HepG2 (cell line): ENCODE results near the gene FAM118B. TPM values are rescaled to one million over a fixed set of nuclear protein-coding genes. Genes with fewer than 3 reads are reported as not detected.

Source experiments
- DNMT3B ChIP-seq: conservative IDR thresholded peaks from 2 replicates; pipeline ENCODE4 v1.6.1; 2016; ENCODE audit warnings: missing biosample characterization, control low read depth
- HNRNPK ChIP-seq: fragments of 200-400 bp; formaldehyde crosslinking; IDR thresholded peaks from 2 replicates; pipeline ENCODE4 v1.6.1; 2018; ENCODE audit warnings: low read length, low read depth, moderate library complexity, mild to moderate bottlenecking; ENCODE audit not compliant: poor library complexity, severe bottlenecking
- IKZF5 ChIP-seq: IDR thresholded peaks from 2 replicates; pipeline ENCODE4 v1.6.1; 2018; ENCODE audit warnings: missing genetic modification reagents, mild to moderate bottlenecking, missing compliant biosample characterization
- KLF16 ChIP-seq, 2 experiments: sonication (generic) in 1 of 2; formaldehyde crosslinking in 1 of 2; IDR thresholded peaks; 2 replicates each; pipeline versions ENCODE4 v1.6.1 to v1.8.0; 2016 to 2023; ENCODE audit warnings: missing genetic modification reagents in 2 of 2, missing compliant biosample characterization in 1 of 2
- MED13 ChIP-seq: sonication (generic); formaldehyde crosslinking; IDR thresholded peaks from 2 replicates; pipeline ENCODE4 v1.5.0; 2020; ENCODE audit warnings: missing genetic modification reagents
- NFE2L1 ChIP-seq: sonication (generic); formaldehyde crosslinking; IDR thresholded peaks from 2 replicates; pipeline ENCODE4 v1.4.0; 2020; ENCODE audit warnings: missing genetic modification reagents, mild to moderate bottlenecking, borderline replicate concordance
- PATZ1 ChIP-seq: sonication (generic); formaldehyde crosslinking; IDR thresholded peaks from 2 replicates; pipeline ENCODE4 v1.4.0; 2020; ENCODE audit warnings: missing genetic modification reagents
- POLR2AphosphoS5 ChIP-seq: IDR thresholded peaks from 2 replicates; pipeline ENCODE4 v1.6.1; 2012; ENCODE audit warnings: low read depth, low read length
- RBM39 ChIP-seq: fragments of 200-400 bp; formaldehyde crosslinking; IDR thresholded peaks from one replicate; pipeline ENCODE4 v1.6.1; 2018; ENCODE audit warnings: antibody characterized with exemption, mild to moderate bottlenecking, low read depth, low read length; ENCODE audit not compliant: poor library complexity, severe bottlenecking
- RXRA ChIP-seq: sonication (generic); formaldehyde crosslinking; IDR thresholded peaks from 2 replicates; pipeline ENCODE4 v1.5.1; 2020; ENCODE audit warnings: missing genetic modification reagents
- SMAD1 ChIP-seq: sonication (generic); formaldehyde crosslinking; IDR thresholded peaks from 2 replicates; pipeline ENCODE4 v1.4.0; 2020; ENCODE audit warnings: missing genetic modification reagents, low read depth, mild to moderate bottlenecking, borderline replicate concordance
- SP2 ChIP-seq: sonication (generic); formaldehyde crosslinking; IDR thresholded peaks from 2 replicates; pipeline ENCODE4 v1.5.1; 2020; ENCODE audit warnings: mild to moderate bottlenecking, missing genetic modification reagents
- SRY ChIP-seq: sonication (generic); formaldehyde crosslinking; IDR thresholded peaks from 2 replicates; pipeline ENCODE4 v1.8.0; 2022; ENCODE audit warnings: mild to moderate bottlenecking, missing genetic modification reagents
- TBX2 ChIP-seq: sonication (generic); formaldehyde crosslinking; IDR thresholded peaks from 2 replicates; pipeline ENCODE4 v1.5.0; 2020; ENCODE audit warnings: missing genetic modification reagents, mild to moderate bottlenecking, borderline replicate concordance
- TBX3 ChIP-seq: fragments of 450-650 bp; IDR thresholded peaks from 2 replicates; pipeline ENCODE4 v1.6.1; 2017; ENCODE audit warnings: antibody characterized with exemption, mild to moderate bottlenecking, inconsistent platforms, borderline replicate concordance
- TEF ChIP-seq: sonication (generic); formaldehyde crosslinking; IDR thresholded peaks from 2 replicates; pipeline ENCODE4 v1.5.0; 2020; ENCODE audit warnings: missing genetic modification reagents
- TSC22D2 ChIP-seq: sonication (generic); formaldehyde crosslinking; IDR thresholded peaks from 2 replicates; pipeline ENCODE4 v1.5.1; 2020; ENCODE audit warnings: missing genetic modification reagents, mild to moderate bottlenecking, borderline replicate concordance
- ZBTB44 ChIP-seq: sonication (generic); formaldehyde crosslinking; IDR thresholded peaks from 2 replicates; pipeline ENCODE4 v1.4.0; 2020; ENCODE audit warnings: missing genetic modification reagents
- ZC3H4 ChIP-seq: sonication (generic); formaldehyde crosslinking; IDR thresholded peaks from 2 replicates; pipeline ENCODE4 v1.4.0; 2020; ENCODE audit warnings: missing genetic modification reagents, borderline replicate concordance
- ZNF446 ChIP-seq: sonication (generic); formaldehyde crosslinking; IDR thresholded peaks from 2 replicates; pipeline ENCODE4 v1.5.0; 2020; ENCODE audit warnings: mild to moderate bottlenecking, missing genetic modification reagents
- ZNF724P ChIP-seq: sonication (generic); formaldehyde crosslinking; IDR thresholded peaks from 2 replicates; pipeline ENCODE4 v1.8.0; 2022; ENCODE audit warnings: missing genetic modification reagents, borderline replicate concordance
- ZNF883 ChIP-seq: sonication (generic); formaldehyde crosslinking; IDR thresholded peaks from 2 replicates; pipeline ENCODE4 v1.5.1; 2020; ENCODE audit warnings: mild to moderate bottlenecking, missing genetic modification reagents; ENCODE audit errors: not compliant biosample characterization
- ZSCAN12 ChIP-seq: sonication (generic); formaldehyde crosslinking; IDR thresholded peaks from 2 replicates; pipeline ENCODE4 v1.9.0; 2021; ENCODE audit warnings: mild to moderate bottlenecking, missing genetic modification reagents
- ZUFSP ChIP-seq: sonication (generic); formaldehyde crosslinking; IDR thresholded peaks from 2 replicates; pipeline ENCODE4 v1.9.0; 2021; ENCODE audit warnings: missing genetic modification reagents, mild to moderate bottlenecking, borderline replicate concordance
- polyA plus RNA-seq, 8 experiments: library from polyadenylated mRNA; depleted of rRNA in 3 of 8; stranded (reverse) in 7 of 8; unstranded in 1 of 8; fragments of >200 nt; fragmentation: Illumina TruSeq in 4 of 8; extraction: Trizol in 4 of 8; gene quantifications; 2 replicates each; pipeline versions ENCODE4 v1.2.1 to v1.2.3, GENCODE V29; 2011 to 2016; ENCODE audit warnings: low read depth in 4 of 8, missing spikeins in 1 of 8, mixed read lengths in 1 of 8; ENCODE audit not compliant: insufficient read depth in 1 of 8
- total RNA-seq, 5 experiments: library from RNA; depleted of rRNA; stranded (reverse); fragments of >200 nt; fragmentation: Illumina TruSeq; extraction: Trizol; gene quantifications; 2 replicates each; pipeline ENCODE4 v1.2.3, GENCODE V29; 2016; ENCODE audit warnings: low read depth in 1 of 5

The FAM118B gene
- total and polyA plus RNA-seq, 2 of the 13 experiments (the other 11 are each of a cell fraction or from before 2014, with no cell fraction given): 10.2 to 25.7 TPM

GRCh38 chr11:126282361-126282735 is 70.8 kb downstream of the FAM118B start (continued):
- no peak for TF ChIP-seq TSC22D2 (CRISPR knock-in tag)
- no peak; the same call in 1 of the 2 replicates for TF ChIP-seq SMAD1 (CRISPR knock-in tag)
- TF ChIP-seq TEF: no peak
- no peak for TF ChIP-seq ZNF883 (CRISPR knock-in tag)
- TF ChIP-seq KLF16 (CRISPR knock-in tag; IDR thresholded peaks at IDR 0.05): peak in 1 of 2 experiments; percentile 67; a peak in 1 of 4 replicates
- TF ChIP-seq ZBTB44: no peak
- TF ChIP-seq PATZ1: peak; percentile 18
- no peak for TF ChIP-seq TBX3
- TF ChIP-seq POLR2AphosphoS5: no peak
- no peak for TF ChIP-seq ZC3H4 (CRISPR knock-in tag)
- TF ChIP-seq ZNF724P (CRISPR knock-in tag): peak; percentile 18; the same call in 1 of the 2 replicates
- TF ChIP-seq RBM39: peak; percentile 71
- 0 out of 2 replicates have a peak, but pooled peaks have one; percentile 22 for TF ChIP-seq SP2
- no peak for TF ChIP-seq DNMT3B (CRISPR knock-in tag)
- TF ChIP-seq HNRNPK: no peak
- no peak for TF ChIP-seq ZNF446 (CRISPR knock-in tag)
- TF ChIP-seq TBX2 (CRISPR knock-in tag): 0 out of 2 replicates have a peak, but pooled peaks have one; percentile 46
- no peak for TF ChIP-seq MED13 (CRISPR knock-in tag)
- TF ChIP-seq ZUFSP: no peak
- TF ChIP-seq SRY (CRISPR knock-in tag): no peak
- TF ChIP-seq RXRA: peak; percentile 51; the same call in 1 of the 2 replicates
- TF ChIP-seq ZSCAN12 (CRISPR knock-in tag): no peak
- TF ChIP-seq IKZF5 (CRISPR knock-in tag): no peak
- no peak for TF ChIP-seq NFE2L1 (CRISPR knock-in tag)
